Left ventricle myocardium inferior (tissue), 1 donor: ENCODE measurements around the gene SEC14L3. TPM values are rescaled to one million over a fixed set of nuclear protein-coding genes. Genes with fewer than 3 reads are reported as not detected.
A peak's percentile ranks its signal among the peaks of the same experiment; 100 is the strongest.

Experiments used
- DNase-seq: peaks from one replicate; pipeline ENCODE4 v3.0.0-alpha.2; 2020
- H3K27ac ChIP-seq: fragments of 200-600 bp; replicated peaks from 2 replicates; pipeline ENCODE4 v1.8.0; 2021
- H3K27me3 ChIP-seq: fragments of 200-600 bp; 2 replicates; pipeline ENCODE4 v1.8.0; 2021; ENCODE audit warnings: low read depth
- H3K36me3 ChIP-seq: fragments of 200-600 bp; 2 replicates; pipeline ENCODE4 v1.8.0; 2021
- H3K4me1 ChIP-seq: fragments of 200-600 bp; 2 replicates; pipeline ENCODE4 v1.8.0; 2021
- H3K4me3 ChIP-seq: fragments of 200-600 bp; 2 replicates; pipeline ENCODE4 v1.8.0; 2021; ENCODE audit warnings: mild to moderate bottlenecking, moderate library complexity
- H3K9me3 ChIP-seq: fragments of 200-600 bp; replicated peaks from 2 replicates; pipeline ENCODE4 v1.8.0; 2021
- intact Hi-C: fragments of 100-400 bp; cut with micrococcal nuclease; formaldehyde crosslinking; loops from one replicate; pipeline ENCODE4 v1.11.0; 2022
- total RNA-seq: library from RNA; stranded (reverse); fragmentation: NEBNext Ultra II Directional; extraction: Animal tissue kit (Norgen Biotek cat#: 25700); gene quantifications from one replicate; pipeline ENCODE4 v1.2.1, GENCODE V29; 2021
- TF ChIP-seq, protein P1 (sequence below): fragments of 200-600 bp; IDR thresholded peaks from 2 replicates; pipeline ENCODE4 v1.8.0; 2021; ENCODE audit warnings: antibody characterized with exemption, mild to moderate bottlenecking, borderline replicate concordance
- donor health status: DM: no; HTN: yes; CAD: no; lungs with severe emphysema.

Gene SEC14L3
- total RNA-seq, 1 donor from 2014 or later, result not detected

GRCh38 chr22:30486661-30487115, 14.9 kb upstream of the SEC14L3 start:
- H3K27ac ChIP-seq, result no peak overlapping the region
- H3K9me3 ChIP-seq, result no peaks in the 10 kb centered on the region
- intact Hi-C loops, result no loop called here
- no peak for DNase-seq
- H3K36me3 ChIP-seq, result no peaks in the 10 kb centered on the region
- H3K4me3 ChIP-seq, result no peak overlapping the region
- TF ChIP-seq, protein P1, sequence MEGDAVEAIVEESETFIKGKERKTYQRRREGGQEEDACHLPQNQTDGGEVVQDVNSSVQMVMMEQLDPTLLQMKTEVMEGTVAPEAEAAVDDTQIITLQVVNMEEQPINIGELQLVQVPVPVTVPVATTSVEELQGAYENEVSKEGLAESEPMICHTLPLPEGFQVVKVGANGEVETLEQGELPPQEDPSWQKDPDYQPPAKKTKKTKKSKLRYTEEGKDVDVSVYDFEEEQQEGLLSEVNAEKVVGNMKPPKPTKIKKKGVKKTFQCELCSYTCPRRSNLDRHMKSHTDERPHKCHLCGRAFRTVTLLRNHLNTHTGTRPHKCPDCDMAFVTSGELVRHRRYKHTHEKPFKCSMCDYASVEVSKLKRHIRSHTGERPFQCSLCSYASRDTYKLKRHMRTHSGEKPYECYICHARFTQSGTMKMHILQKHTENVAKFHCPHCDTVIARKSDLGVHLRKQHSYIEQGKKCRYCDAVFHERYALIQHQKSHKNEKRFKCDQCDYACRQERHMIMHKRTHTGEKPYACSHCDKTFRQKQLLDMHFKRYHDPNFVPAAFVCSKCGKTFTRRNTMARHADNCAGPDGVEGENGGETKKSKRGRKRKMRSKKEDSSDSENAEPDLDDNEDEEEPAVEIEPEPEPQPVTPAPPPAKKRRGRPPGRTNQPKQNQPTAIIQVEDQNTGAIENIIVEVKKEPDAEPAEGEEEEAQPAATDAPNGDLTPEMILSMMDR, result no peak
- H3K4me1 ChIP-seq, result no peaks in the 10 kb centered on the region
- H3K27me3 ChIP-seq, result peaks cover 35% of the 10 kb centered on the region

DNA sequence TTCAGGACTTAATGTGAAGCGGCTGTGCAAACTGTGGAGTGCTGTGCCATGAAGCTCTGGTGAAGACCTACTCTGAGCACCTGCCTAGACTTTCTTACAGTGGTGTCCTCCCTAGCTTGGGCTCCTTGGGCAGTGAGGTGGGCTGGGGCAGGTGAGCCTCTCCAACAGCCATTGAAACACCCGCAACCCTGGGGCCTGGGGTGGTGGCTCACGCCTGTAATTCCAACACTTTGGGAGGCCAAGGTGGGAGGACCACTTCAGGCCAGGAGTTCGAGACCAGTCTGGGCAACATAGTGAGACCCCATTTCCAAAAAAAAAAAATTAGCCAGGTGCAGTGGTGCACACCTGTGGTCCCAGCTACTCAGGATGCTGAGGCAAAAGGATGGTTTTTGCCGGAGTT, 14.3 kb upstream of the SEC14L3 start:
- H3K9me3 ChIP-seq, result no peaks in the 10 kb centered on the region
- no peaks in the 10 kb centered on the region for H3K36me3 ChIP-seq
- H3K4me1 ChIP-seq, result no peaks in the 10 kb centered on the region
- DNase-seq, result no peak
- no peak overlapping the region for H3K27ac ChIP-seq
- TF ChIP-seq, protein P1, result no peak
- H3K4me3 ChIP-seq, result no peak overlapping the region
- intact Hi-C loops, result no loop called here
- peaks cover 30% of the 10 kb centered on the region for H3K27me3 ChIP-seq

DNA sequence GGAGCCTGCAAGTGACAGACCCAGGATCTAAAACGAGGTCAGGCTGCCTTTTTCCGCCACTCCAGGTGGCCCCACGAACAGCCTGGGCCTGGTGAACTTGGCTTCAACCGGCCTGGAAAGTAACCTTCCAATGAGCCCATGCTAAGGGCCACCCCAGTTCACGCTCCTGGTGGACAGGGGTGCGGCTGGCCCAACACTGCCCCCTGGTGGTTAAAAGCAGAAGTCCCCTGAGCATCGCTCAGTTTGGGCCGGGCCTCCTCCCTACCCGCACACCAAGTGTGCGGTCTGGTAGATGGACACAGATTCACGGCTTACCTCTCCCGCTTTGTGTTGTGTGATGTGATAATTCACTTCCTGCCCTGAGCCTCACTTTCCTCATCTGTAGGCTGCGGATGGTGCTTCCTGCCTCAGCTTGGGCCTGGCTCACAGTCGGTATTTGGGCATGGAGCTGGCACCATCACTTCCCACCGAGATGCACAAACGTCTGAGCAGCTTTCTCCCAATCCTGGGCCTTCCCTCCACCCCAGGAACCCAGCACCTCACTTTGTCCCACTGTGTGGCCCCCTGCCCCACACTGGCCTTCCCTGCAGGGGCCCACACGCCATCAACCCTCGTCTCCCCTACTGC, 13.7 kb upstream of the SEC14L3 start:
- DNase-seq, result peak; percentile 56
- TF ChIP-seq, protein P1, result peak; percentile 96

GRCh38 chr22:30483169-30483568, 11.4 kb upstream of the SEC14L3 start:
- intact Hi-C loops, result no loop called here
- no peaks in the 10 kb centered on the region for H3K36me3 ChIP-seq
- TF ChIP-seq, protein P1, result no peak
- DNase-seq, result no peak
- no peak overlapping the region for H3K4me3 ChIP-seq
- peaks cover 14% of the 10 kb centered on the region for H3K27me3 ChIP-seq
- no peaks in the 10 kb centered on the region for H3K4me1 ChIP-seq
- no peaks in the 10 kb centered on the region for H3K9me3 ChIP-seq
- no peak overlapping the region for H3K27ac ChIP-seq

More for the DNA sequence above, 13.7 kb upstream of the SEC14L3 start:
- intact Hi-C loops, result no loop called here
- H3K9me3 ChIP-seq, result no peaks in the 10 kb centered on the region
- H3K4me1 ChIP-seq, result no peaks in the 10 kb centered on the region
- no peak overlapping the region for H3K27ac ChIP-seq
- no peaks in the 10 kb centered on the region for H3K36me3 ChIP-seq
- H3K27me3 ChIP-seq, result peaks cover 27% of the 10 kb centered on the region
- no peak overlapping the region for H3K4me3 ChIP-seq

DNA sequence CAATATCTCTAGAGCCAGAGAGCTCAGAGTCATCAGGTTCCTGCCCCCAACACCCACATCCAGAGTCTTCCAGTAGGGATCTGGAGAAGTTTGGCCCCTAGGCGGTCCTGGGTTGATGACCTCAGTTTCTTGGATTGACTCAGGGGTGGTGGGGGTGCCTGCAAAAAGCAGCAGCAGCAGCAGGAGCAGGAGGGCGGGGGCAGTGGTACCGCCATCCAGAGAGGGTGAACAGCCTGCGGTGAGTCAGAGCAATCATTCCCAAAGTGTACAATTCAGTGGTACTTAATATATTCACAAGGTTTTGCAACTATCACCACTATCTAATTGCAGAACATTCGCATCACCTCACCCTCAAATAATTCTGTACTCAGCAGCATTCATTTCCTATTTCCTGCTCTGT, 9.9 kb upstream of the SEC14L3 start:
- no peak for DNase-seq
- Histone ChIP-seq H3K36me3 (no peaks in the 10 kb centered on the region), H3K4me3 (no peak overlapping the region), H3K4me1 (no peaks in the 10 kb centered on the region), H3K27ac (no peak overlapping the region), H3K27me3 (peaks cover 25% of the 10 kb centered on the region), H3K9me3 (no peaks in the 10 kb centered on the region)
- intact Hi-C loops, result no loop called here
- TF ChIP-seq, protein P1, result no peak
